Glutamatergic neuron (in vitro differentiated cells): ENCODE results near the gene ELFN1. TPM values are rescaled to one million over a fixed set of nuclear protein-coding genes. Genes with fewer than 3 reads are reported as not detected.

Source experiments
- DNase-seq: peaks from one replicate; pipeline ENCODE4 v3.0.0; 2022
- H3K27ac Mint-ChIP-seq: one replicate; pipeline ENCODE4 v1.8.0; 2020; ENCODE audit warnings: mild to moderate bottlenecking, mixed read lengths, inconsistent platforms; ENCODE audit not compliant: unreplicated experiment
- H3K27me3 Mint-ChIP-seq: one replicate; pipeline ENCODE4 v1.8.0; 2020; ENCODE audit warnings: mild to moderate bottlenecking, moderate library complexity, mixed read lengths, inconsistent platforms; ENCODE audit not compliant: unreplicated experiment
- H3K36me3 Mint-ChIP-seq: one replicate; pipeline ENCODE4 v1.8.0; 2020; ENCODE audit warnings: mild to moderate bottlenecking, mixed read lengths, inconsistent platforms; ENCODE audit not compliant: unreplicated experiment
- H3K4me1 Mint-ChIP-seq: one replicate; pipeline ENCODE4 v1.8.0; 2020; ENCODE audit warnings: mild to moderate bottlenecking, low read depth, mixed read lengths, inconsistent platforms; ENCODE audit not compliant: unreplicated experiment
- H3K4me3 Mint-ChIP-seq: one replicate; pipeline ENCODE4 v1.8.0; 2020; ENCODE audit warnings: mild to moderate bottlenecking, mixed read lengths, inconsistent platforms; ENCODE audit not compliant: unreplicated experiment
- H3K9me3 Mint-ChIP-seq: one replicate; pipeline ENCODE4 v1.8.0; 2020; ENCODE audit warnings: mild to moderate bottlenecking, moderate library complexity, mixed read lengths, inconsistent platforms; ENCODE audit not compliant: unreplicated experiment
- CTCF ChIP-seq: fragments of 200-600 bp; sonication (generic); IDR thresholded peaks from one replicate; pipeline ENCODE4 v1.5.0; 2021; ENCODE audit not compliant: partially characterized antibody, unreplicated experiment
- total RNA-seq: library from RNA; stranded (reverse); fragmentation: NEBNext Ultra II Directional; extraction: Animal tissue kit (Norgen Biotek cat#: 25700); gene quantifications from one replicate; pipeline ENCODE4 v1.2.1, GENCODE V29; 2021; ENCODE audit not compliant: unreplicated experiment

The ELFN1 gene
- total RNA-seq, 1 donor from 2014 or later = 40.0 TPM

DNA sequence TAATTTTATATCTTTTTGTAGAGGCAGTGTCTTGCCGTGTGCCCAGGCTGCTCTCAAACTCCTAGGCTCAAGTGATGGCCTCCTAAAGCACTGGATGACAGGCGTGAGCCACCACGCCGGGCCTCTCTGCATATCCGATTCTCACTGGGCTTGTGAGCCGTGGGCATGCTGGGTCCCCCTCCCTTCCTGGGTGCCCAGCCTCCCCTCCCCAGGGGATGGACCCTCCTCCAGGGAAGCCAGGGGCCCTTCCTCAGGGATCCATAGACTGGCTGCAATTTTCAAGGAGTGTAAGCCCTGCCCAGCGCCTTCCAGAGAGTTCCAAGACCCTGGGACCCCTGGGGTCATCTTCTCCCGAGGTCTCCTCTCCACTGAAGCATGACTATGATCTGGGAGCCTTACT is 23.7 kb upstream of the ELFN1 start:
- H3K27ac Mint-ChIP-seq = peak overlapping the region; percentile 62

DNA sequence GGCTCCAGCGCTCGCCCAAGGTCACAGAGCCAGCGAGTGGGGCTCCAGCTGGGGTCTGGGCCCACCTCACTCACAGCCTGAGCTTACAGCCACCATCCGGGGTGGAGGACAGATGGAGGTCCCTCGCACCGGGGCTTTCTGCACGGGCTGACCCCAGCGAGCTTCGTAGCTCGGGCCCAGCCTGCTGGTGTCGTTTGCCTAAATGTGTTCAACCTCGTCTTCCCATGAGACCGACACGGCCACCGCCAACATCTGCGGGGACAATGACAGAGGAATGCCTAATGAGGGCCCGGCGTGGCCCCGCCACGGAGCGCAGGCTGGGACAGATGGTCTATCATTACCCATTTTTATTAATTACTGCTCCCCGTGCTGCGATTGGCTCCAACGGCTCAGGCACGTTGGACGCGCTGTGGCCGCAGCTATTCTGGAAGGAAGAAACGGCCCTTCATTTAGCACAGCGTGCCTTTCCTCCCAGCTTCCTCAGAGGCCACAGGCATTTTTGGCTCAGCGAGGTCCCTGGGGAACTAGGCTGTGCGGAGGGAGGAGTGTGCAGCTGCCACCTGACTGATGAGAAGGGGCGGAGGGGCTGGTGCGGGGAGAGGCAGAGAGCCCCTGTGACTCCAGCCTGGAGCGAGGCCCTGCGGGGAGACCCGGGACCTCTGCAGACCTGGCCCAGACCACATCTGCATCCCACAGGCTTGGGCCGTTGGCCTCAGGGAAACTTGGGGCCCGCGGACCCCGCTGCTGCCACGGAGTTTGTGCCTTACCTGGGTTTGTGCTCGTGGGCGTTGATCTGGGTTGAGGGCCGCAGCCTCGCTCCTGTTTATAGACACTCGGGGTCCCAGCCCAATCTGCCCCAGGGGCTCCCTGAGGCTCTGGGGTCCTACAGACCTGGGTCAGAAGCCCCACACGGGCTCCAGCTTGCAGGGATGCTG is 22.9 kb upstream of the ELFN1 start:
- H3K27ac Mint-ChIP-seq = peak overlapping the region; percentile 66
- peaks cover 18% of the 10 kb centered on the region for H3K4me1 Mint-ChIP-seq
- no peak for TF ChIP-seq CTCF

More for the DNA sequence above, 23.7 kb upstream of the ELFN1 start:
- peaks cover 18% of the 10 kb centered on the region for H3K4me1 Mint-ChIP-seq
- no peak overlapping the region for H3K4me3 Mint-ChIP-seq
- H3K27me3 Mint-ChIP-seq = peaks cover 12% of the 10 kb centered on the region
- H3K36me3 Mint-ChIP-seq = no peaks in the 10 kb centered on the region
- no peak for DNase-seq
- H3K9me3 Mint-ChIP-seq = peaks cover 7% of the 10 kb centered on the region
- no peak for TF ChIP-seq CTCF

DNA sequence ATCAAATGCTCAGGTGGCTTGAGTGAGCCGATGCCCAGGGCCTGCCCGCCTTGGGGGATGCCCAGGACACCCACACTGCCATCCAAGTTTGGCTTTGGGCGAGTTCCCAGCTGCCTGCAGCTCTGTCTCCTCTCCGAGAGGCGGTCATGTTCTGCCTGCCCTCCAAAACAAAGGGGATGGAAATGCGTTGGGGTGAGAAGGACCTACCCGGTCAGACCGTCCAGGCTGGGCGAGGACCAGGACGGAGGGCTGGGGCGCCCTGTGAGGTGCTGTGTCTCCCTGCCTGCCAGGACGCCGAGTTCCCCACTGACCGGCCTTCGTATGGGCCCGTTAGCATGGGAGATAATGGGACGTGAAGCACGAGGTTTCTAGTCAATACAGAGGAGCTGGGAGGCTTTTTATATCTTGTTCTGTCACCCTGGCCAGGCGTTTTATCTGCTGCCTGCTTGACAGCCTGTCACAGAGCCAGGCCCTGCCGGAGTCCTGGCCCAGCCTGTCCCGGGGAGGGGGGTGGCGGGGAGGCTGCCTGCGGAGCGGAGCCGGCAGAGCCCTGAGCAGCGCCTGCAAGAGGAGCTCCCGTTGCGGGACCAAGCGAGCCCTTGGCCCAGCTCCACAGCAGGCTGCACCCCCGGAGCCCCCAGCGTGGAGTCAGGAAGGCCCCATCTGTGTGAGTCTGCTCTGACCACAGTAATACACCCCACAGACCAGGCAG is 22.0 kb upstream of the ELFN1 start:
- peaks cover 12% of the 10 kb centered on the region for H3K27me3 Mint-ChIP-seq
- peaks cover 17% of the 10 kb centered on the region for H3K4me1 Mint-ChIP-seq
- H3K4me3 Mint-ChIP-seq = peak overlapping the region; percentile 55
- H3K27ac Mint-ChIP-seq = peak overlapping the region; percentile 77
- peak; percentile 70 for DNase-seq
- peaks cover 7% of the 10 kb centered on the region for H3K9me3 Mint-ChIP-seq
- no peaks in the 10 kb centered on the region for H3K36me3 Mint-ChIP-seq
- TF ChIP-seq CTCF = no peak

More for the DNA sequence above, 22.9 kb upstream of the ELFN1 start:
- Mint-ChIP-seq H3K27me3 (peaks cover 12% of the 10 kb centered on the region), H3K36me3 (no peaks in the 10 kb centered on the region), H3K9me3 (peaks cover 7% of the 10 kb centered on the region), H3K4me3 (peak overlapping the region; percentile 11)
- peak; percentile 85 for DNase-seq

- no peak for TF ChIP-seq CTCF
- Mint-ChIP-seq H3K36me3 (no peaks in the 10 kb centered on the region), H3K9me3 (peaks cover 7% of the 10 kb centered on the region), H3K4me3 (no peak overlapping the region), H3K4me1 (peaks cover 16% of the 10 kb centered on the region), H3K27ac (no peak overlapping the region), H3K27me3 (peaks cover 15% of the 10 kb centered on the region)
- no peak for DNase-seq
Measured at GRCh38 chr7:1649751-1650326, 20.2 kb upstream of the ELFN1 start.
